C4-2B (cell line): ENCODE measurements around the gene RSRC1.

Experiments
- CTCF ChIP-seq: fragments of 450-650 bp; conservative IDR thresholded peaks from 2 replicates; pipeline ENCODE4 v1.5.1; 2017; ENCODE audit warnings: mild to moderate bottlenecking
- ZFX ChIP-seq: fragments of 450-650 bp; IDR thresholded peaks from 2 replicates; pipeline ENCODE4 v1.6.1; 2017

- TF ChIP-seq CTCF (no peak), ZFX (no peak)
Observed at GRCh38 chr3:158247288-158247687, 137.4 kb downstream of the RSRC1 start.
